Measurements from ENCODE around the gene GPR35.
A peak's percentile ranks its signal among the peaks of the same experiment; 100 is the strongest.
"Not testable (repeated sequence)": the region's sequence is repeated elsewhere in the genome, so short reads cannot be mapped to it uniquely, and the experiment has no call there.

Gene GPR35

DNA sequence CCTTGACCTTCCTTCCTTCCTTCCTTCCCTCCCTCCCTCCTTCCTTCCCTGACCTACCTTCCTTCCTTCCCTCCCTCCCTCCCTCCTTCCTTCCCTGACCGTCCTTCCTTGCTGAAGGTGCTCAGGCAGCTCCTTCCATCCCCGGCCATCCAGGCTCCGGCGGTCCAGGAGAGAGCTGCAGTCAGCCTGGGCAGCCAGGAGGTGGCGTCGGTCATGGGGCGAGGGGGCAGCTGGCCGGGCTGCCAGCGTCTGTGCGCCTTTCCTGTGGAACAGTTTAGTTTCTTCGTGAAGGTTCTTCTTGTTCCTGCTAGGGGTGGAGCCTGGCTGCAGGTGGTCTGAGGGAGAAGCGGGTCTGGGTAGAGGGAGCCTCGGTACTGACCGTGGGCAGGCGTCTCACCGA, 15.7 kb downstream of the GPR35 start:
- peak; percentile 48 to 88 for DNase-seq

DNA sequence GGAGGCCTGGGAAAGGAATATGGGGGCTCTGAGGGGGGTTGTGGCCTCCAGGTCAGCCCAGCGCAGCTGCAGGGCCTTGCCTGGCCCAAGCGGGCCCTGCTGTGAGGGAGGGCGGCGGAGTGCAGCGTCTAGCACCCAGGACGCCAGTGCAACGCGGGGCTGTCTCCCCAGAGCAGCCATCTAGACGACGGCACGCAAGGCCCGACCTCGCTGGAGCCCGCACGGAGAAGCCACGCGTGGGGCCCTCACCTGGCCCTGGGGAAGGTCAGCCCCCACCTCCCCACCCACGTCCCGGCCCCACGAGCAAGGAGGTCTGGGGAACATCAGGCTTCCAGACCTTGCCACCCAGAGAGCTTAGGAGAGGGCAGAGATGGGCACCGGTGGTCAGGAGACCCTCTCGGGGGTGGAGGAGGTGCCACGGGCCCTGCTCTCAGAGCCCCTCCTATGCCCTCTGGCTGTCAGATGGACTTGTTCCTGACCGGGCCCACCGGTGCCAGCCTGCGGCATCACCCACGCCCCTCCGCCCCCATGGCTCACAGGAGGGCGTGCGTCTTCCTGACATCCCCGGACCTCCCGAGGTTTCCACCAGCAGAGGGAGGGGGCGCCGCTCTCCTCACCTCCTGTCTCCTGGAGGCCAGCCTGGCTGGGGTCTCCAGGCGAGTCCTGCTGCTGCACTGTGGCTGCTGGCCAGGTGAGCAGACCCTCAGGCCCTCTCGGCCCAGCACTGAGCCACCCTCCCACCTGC, 17.0 kb downstream of the GPR35 start:
- DNase-seq, result no peak

DNA sequence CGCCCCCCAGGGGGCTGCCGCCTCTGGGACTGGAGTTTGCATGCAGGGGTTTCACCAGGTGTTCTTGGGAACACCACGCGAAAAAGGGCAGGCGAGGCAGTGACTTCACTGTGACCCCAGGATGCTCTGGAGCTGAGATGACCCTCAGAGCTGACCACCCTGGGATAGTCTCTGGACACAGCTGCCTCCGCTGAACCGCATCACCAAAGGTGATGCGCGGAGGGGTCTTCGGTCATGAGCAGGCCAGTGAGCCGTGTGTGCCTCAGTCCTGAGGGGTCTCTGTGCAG, 17.5 kb downstream of the GPR35 start:
- no peak for DNase-seq

DNA sequence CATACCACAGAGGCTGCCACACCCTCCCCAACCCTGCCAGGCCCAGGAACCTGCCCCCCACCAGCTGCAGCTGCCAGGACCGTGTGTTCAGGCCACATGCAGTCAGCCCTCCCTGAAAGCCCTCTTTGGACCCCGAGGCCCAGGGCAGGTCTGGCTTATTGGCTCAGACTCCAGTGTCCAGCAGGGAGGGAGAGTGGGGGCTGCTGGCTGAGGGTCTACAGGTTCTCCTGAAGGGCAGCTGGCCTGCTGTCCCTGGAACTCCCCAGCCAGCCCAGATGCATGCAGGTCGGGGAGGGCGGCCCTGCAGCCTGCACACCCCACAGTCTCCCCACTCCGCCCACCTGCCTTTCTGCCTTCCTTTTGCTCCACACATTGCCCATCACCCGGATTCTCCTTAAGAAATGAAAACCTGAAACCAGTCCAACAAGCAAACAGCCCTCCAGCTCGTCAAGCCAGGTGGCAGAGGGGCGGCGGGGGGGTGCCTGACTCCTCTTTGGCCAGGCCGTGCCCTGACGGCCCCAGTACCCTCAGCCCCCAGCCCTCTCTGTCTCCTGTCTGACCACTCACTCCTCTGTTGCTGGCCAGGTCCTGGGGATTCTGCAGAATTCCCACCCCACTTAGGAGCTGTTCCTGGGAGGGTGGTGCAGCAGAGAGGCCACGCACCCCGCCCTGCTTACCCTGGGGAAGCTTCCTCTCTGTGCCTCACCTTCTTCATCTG, 18.0 kb downstream of the GPR35 start:
- no peak for DNase-seq

DNA sequence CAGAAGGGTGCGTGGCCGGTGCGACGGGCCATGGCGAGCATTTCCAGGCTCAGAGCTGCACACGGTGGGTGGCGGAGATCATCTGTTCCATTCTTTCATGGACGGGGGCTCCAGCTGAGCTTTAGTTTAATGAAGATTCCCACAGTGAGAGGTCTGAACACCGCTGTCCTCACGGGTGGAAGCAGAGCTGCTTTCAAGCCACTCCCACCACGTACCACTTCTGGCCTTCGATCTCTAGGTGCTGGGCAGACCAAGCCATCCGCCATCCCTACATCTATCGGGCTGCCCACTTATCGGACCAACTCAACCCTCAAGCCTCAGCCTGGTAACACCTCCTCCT, 18.5 kb downstream of the GPR35 start:
- no peak for DNase-seq

DNA sequence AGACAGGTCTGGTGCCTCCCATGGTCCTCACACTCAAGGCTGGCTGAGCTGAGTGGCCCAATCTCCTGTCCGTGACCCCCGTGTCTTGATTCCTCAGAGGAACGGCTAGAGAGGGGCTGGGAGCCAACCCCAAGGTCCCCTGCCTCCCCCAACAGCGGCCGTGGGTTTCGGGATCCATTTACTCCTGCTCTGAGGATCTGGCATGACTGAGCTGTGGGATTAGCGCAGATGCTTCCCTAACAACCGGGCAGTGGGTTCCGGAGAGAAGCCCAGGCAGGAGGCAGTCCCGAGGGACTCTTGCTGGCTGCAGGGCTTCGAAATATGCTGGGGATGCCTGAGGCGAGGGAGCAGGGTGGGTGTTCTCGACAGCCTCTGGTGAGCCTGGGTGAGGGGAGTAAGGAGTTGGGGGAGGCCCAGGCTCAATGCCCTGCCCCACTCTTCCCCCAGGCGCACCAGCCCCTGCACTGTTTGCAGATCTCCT, 18.9 kb downstream of the GPR35 start:
- DNase-seq, result peak; percentile 23 to 68

DNA sequence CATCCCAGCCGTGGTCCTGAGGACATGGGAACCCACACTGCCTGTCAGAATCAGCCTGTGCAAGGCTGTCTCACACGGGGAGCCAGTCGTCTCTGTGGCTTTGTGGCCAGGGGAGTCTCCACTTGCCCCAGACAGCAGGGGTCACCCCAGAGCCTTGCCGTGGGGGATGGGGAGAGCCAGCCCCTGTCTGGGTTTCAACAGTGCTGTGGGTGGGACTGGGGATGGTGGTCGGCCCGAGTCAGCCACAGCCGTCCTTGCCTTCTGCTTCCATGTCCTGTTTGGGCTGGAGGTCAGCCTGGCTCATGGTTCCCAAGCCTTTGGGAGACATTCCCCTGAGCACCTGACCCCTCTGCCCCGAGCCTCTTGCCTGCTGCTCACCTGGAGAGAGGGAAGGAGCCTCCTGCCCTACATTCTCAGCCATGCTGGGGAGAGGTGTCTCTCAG, 19.6 kb downstream of the GPR35 start:
- no peak for DNase-seq

DNA sequence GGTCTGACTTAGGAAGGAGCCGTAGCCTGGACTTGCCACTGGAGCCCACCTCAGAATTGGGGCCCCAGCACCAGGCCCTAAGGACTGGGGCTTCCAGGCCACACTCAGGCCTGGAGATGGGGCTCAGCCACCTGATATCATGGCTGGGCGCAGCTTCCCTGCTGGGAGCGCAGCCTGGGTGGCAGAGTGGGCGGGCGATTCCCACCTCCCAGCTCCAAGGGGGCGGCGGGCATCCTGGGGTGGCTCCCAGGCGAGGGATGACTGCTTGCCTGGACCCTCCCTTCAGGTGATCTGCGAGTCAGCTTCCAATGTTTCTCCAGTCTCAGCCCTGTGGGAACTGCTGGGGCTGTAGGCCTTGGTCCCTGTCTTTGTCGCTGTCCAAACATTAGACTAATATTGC, 20.1 kb downstream of the GPR35 start:
- DNase-seq, result no peak

DNA sequence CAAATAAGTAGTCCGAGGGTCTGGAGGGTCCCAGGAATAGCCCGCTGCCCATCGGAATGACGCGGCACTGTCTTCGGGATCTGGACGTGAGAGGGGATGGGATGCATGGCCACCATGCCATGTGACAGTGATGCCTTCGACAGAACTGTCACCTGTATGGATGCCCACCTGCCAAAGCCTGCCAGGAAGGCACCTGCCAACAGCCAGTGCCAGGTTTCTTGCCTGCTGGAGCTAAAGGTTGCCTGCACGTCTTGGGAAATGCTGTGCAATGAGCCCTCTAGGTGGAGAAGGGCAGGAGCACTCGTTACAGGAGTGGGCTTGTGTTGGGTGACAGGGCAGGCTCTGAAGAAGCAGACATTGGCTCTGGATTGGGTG, 20.5 kb downstream of the GPR35 start:
- no peak for DNase-seq

DNA sequence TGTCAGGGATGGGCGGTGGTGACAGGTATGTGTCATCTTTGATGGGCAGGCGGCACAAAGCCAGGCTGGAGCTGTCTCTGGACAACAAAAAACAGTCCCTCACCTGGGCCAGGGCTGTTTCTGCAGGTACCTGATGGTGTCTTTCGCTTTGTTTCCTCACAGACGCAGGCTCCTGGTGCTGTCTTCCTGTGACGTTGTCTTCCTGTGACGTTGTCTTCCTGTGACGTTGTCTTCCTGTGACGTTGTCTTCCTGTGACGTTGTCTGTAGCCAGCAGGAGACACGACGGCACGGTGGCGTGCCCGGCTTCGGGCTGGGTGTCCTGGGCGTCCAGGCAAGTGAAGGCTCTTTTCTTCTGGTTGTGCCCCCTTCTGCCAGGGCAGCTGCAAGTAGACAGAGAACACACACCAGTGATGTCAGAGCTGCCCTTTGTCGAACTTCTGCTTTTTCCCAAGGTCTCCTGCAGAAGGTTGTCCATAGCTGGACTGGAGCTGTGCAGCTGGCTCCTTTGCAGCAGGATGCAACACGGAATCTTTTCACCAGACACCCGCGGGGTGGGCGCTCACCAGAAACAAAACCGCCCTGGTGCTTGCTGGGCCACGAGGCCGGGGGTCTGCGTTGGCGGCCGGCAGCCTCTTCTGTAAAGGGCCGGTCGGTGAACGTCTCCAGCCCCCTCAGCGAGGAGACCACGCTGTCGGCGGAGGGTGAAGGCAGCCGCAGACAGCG, 21.1 kb downstream of the GPR35 start:
- no peak for DNase-seq

DNA sequence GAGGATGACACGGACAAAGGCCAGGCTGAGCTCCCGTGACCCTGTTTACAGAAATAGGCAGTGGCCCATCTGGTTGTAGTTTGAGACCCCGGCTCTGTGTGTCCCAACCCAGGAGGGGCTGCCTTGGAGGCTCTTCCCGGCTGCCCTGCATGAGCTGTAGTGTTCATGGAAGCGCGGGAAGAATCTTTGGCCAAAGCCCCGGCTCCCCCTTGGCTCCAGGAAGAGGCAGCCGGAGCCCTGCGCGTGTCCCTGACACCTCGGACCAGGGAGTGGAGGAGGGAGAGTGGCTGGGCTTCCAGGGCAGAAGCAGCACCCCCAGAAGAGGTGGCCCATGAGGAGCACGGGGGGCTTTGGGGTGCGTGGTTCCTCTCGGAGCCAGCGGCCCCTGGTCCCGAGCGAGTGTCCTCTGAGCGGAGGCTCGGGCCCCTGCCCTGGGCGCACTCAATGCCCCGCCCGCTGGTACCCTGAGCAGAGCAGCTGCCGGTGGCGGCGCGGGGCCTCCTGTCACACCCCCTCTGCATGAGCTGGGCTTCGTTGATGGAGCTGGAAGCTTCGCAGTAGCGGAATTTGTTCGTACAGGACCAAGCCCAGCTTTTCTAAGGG, 21.7 kb downstream of the GPR35 start:
- DNase-seq, result no peak

DNA sequence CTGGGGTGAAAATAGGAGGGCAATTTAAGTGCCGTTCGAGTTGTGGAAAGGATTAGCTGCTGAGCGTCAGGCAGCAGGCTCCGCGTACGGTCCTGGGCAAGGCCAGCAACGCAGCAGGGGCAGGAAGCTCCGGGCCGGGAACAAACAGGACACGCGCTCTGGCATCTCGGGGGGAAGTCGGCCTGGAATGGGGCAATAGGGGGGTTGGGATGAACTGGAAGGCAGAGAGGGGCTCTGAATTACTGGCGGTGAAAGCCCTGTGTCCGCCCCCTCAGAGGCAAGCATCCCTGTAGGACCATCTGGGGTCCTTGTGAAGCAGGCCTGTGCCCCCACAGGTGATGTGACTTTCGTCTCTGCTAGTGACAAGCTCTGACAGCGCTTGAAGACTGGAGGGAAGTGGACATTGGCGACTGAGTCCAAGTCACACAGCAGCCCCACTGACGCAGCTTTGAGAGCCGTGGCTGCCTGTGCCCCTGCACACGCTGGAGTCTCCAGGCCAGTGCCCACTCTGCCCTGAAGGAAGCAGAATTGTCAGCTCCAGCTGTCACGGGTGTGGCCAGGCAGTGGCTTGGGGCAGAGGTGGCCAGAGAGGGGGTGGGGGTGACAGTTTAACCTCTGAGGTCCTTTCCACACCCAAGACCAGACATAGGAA, 22.3 kb downstream of the GPR35 start:
- no peak for DNase-seq

DNA sequence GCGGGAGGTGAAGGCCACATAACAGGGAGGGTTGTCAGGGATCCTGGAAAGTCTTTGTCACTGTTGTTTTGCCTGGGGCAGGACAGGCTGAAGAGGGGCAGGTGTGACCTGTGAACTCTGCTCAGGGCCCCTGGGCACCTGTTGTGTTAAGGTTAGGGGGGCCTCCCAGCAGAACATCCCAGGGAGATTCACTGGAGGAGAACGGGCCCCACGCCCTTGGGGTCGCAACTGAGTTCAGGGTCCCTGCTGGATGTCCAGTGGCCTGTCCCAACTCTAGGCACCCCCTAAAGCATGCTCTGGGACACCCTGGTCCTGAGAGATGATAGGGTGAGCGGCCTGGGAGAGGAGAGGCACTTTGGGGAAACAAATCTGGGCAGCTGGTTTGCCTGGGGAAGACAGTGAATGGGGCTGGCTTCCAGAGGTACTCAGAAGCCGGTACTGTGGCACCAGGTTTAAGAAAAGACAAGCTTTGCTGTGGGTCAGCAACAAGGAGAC, 22.9 kb downstream of the GPR35 start:
- DNase-seq, result no peak

DNA sequence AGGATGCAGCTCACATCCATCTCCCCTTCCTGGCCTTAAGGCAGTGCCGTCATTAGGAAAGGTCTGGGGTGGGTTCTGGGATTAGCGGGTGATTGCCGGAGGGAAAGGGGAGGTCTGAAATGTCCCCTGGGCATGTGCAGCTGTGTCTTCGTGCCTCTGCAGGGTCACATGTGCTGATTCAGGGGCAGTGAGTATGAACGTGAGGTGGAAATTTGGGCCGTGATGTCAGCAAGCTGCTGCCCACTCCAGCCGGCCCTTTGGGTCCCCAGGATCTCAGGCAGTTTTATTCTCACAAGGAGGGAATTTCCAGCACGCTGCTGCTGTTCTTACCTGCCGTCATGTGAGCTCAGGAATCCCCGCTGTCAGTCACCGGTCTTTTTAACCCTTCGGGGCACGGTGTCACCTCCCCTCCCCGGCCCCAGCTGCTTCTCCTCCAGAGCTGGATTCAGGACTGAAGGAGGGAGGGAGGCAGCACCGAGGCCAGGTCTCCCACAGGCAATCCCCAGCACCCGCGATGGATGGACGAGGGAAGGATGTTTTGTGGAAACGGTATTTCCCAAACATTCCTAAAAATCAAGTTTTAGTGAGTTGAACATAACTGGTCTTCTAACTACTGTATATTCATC, 23.5 kb downstream of the GPR35 start:
- DNase-seq, result no peak

DNA sequence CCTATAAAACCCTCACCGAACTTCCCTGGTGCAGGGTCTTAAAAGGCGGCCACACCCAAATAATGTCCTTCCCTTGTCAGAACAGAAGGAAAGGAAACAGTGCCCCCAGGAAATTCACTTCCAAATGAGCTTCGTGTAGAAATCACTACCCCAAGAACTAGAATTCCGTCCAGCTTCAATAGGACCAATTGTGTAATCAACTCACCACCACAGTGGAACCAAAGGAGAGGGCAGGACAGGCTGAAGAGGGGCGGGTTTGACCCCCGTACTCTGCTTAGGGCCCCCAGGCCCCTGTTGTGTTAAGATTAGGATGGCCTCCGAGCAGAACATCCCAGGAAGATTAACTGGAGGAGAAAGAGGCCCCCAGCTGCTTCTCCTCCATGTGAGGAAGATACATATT, 24.1 kb downstream of the GPR35 start:
- DNase-seq, result no peak

DNA sequence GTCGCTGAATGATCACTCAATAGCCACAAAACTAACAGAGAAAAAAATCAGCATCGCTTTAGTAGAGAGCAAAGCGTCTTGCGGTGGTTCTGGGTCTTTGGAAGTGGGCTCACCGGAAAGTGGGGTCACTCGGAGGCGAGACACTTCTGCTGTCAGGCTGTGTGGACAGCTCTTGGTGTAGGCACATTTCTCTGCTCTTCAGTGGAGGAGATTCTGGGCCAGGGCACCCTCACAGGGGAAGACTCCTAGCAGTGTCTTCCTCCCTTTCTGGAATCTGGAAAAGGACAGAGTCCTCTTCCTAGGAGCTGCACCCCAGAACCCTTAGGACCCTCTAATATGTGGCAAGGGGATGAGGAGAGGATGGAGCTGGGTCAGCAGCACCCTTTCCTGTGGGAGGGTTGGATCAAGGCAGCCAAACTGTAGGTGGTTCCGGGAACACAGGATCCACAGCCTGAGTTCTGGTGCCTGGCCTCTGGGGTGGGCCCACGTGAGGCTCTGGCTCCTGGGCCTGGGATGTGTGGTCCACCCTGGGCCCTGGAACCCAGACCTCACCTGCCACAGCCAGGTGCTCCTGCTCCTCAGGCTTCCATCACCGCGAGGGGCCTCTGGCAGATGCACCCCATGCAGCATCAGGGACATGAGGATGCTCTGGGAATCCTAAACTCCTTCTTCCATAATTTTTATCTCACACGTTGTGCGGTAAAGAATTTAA, 25.1 kb downstream of the GPR35 start:
- DNase-seq, result no peak

DNA sequence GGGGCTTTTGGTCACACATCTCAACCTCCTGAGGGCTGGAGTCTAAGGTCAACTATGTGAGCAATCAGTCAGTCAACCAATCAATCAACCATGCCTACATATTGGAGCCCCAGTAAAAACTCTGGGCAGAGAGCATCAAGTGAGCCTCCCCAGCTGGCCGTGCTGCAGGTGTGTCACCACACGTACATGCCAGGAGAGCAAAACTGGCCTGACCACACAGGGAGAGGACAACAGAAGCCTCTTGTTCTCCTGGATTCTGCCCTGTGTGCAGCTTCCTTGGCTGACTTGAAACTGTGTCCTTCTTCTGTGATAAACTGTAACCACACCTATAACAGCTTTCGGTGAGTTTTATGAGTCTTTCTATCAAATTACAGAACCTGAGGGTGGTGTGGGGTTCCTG, 25.9 kb downstream of the GPR35 start:
- peak in 1 of 2 experiments; percentile 6 for DNase-seq

DNA sequence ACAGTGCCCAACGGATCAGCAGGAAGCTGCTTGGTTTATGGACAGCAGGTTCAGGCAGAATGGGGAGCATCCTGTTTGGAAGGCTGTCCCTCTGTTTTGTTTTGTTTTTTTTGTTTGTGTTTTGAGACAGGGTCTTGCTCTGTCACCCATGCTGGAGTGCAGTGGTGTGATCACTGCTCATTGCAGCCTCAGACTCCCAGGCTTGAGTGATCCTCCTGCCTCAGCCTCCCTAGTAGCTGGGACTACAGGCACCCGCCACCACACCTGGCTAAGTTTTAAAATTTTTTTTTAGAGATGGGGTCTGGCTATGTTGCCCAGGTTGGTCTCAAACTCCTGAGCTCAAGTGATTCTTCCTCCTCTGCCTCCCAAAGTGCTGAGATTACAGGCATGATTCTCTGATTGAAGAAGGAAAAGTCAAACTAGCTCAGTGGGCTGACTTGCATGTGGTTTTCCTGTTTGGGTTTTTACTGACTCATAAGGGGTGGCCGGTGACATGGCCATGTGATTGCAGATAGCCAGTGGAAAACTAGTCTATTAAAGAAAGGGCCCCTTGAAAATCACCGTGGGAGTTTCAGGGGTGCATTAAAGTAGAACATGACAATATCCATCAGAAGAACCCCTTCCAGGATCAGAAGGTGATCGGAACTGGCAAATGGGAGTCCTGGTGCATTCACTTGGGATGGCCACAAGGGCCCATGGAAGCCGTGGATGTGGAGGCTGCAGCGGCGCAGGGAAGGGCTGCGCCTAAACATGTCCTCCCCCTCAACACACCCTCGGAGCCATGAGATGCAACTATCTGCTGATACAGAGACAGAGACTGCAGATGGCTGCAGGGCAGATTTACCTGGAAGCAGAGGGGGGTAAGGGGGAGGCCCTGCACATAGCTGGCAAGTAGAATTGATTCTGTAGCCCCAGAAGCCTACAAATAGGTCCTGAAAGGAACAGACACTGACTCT, 30.9 kb downstream of the GPR35 start:
- DNase-seq, result peak; percentile 36 to 63

DNA sequence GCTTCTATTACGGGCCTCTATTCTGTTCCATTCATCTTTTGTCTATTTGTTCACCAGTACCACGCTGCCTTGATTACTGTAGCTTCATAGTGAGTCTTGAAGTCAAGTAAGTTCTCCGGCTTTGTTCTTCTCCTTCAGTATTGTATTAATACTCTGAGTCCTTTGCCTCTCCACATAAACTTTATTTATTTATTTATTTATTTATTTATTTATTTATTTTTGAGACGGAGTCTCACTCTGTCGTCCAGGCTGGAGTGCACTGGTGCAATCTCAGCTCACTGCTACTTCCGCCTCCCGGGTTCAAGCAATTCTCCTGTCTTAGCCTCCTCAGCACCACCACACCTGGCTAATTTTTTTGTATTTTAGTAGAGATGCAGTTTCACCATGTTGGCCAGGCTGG, 34.6 kb downstream of the GPR35 start:
- not testable (repeated sequence) for DNase-seq

DNA sequence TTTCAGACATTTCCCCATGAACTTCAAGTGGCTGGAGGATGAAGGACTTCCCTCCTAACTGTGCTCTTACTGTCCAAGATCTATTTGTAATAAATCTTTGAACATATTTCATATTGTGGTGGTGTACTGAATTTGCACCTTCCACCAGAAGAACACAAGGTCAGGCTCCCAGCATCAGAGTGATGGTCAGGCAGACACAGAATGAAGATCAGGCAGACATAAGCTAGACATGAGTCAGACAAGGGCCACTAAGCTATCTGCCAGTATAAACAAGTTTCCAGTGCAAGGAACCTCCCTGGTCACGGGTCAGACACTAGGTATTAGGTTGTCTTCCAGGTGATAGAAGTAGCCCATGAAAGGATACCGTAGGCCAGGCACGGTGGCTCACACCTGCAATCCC, 37.4 kb downstream of the GPR35 start:
- no peak for DNase-seq
